Endothelial cell of umbilical vein (primary cell): ENCODE results near the gene SMPDL3B.

Source experiments
- CTCF ChIP-seq, 2 donors: IDR thresholded peaks; 1 replicate in 1 of 2; 2 replicates in 1 of 2; pipeline ENCODE4 v1.5.1; 2011; ENCODE audit warnings: low read length in 2 of 2, mild to moderate bottlenecking in 2 of 2, moderate library complexity in 2 of 2, control low read depth in 1 of 2, inconsistent platforms in 1 of 2, low read depth in 1 of 2; ENCODE audit not compliant: insufficient read depth in 1 of 2; ENCODE audit errors: extremely low read depth in 1 of 2
- EZH2 ChIP-seq: IDR thresholded peaks from 2 replicates; pipeline ENCODE4 v1.6.1; 2012; ENCODE audit warnings: borderline replicate concordance, low read depth, mild to moderate bottlenecking, moderate library complexity, low read length, inconsistent platforms; ENCODE audit not compliant: severe bottlenecking
- FOS ChIP-seq: IDR thresholded peaks from 2 replicates; pipeline ENCODE4 v1.6.1; 2011; ENCODE audit warnings: mild to moderate bottlenecking, low read length, moderate library complexity, borderline replicate concordance; ENCODE audit not compliant: insufficient read depth
- GATA2 ChIP-seq: IDR thresholded peaks from 2 replicates; pipeline ENCODE4 v1.7.0; 2011; ENCODE audit warnings: low read depth, mild to moderate bottlenecking, moderate library complexity, mixed read lengths, low read length; ENCODE audit not compliant: insufficient read length, insufficient read depth
- JUN ChIP-seq: IDR thresholded peaks from 2 replicates; pipeline ENCODE4 v1.6.1; 2011; ENCODE audit warnings: borderline replicate concordance, low read depth; ENCODE audit not compliant: insufficient read length, insufficient read depth
- MYC ChIP-seq: IDR thresholded peaks from one replicate; pipeline ENCODE4 v1.6.1; 2011; ENCODE audit warnings: mild to moderate bottlenecking, low read depth, low read length
- POLR2A ChIP-seq: IDR thresholded peaks from 2 replicates; pipeline ENCODE4 v1.6.1; 2012; ENCODE audit warnings: low read depth, mild to moderate bottlenecking, control low read depth, low read length
- POLR2AphosphoS5 ChIP-seq: IDR thresholded peaks from 2 replicates; pipeline ENCODE4 v1.6.1; 2012; ENCODE audit warnings: low read depth, mild to moderate bottlenecking, control low read depth, low read length, moderate library complexity; ENCODE audit not compliant: insufficient read depth
- TF ChIP-seq, protein P1 (sequence below): IDR thresholded peaks from 2 replicates; pipeline ENCODE4 v1.6.1; 2011; ENCODE audit not compliant: insufficient read depth, insufficient read length

DNA sequence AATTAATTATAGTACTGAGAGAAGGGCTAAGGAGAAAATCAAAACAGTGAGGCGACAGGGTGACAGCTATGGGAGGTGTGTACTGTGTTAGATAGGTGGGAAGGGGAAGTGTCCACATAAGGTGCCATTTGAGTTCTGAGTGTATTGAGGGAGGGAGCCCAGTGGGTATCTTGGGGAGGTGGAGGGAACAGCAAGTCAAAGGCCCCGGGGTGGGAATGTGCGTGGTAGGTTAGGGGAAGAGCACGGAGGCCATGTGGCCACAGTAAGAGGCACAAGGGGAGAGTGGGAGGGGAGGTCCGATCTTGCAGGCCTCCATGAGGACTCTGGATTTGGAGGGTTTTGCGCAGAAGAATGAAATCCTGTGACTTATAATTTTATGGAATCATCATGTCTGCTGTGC is 22.0 kb downstream of the SMPDL3B start:
- TF ChIP-seq CTCF (IDR thresholded peaks at IDR 0.05; ENCODE audit: extremely low read depth in 1 of 2, insufficient read depth in 1 of 2, low read depth in 1 of 2, low read length in 2 of 2) (no peak), EZH2 (no peak), POLR2AphosphoS5 (no peak), POLR2A (no peak), MYC (no peak), FOS (no peak), GATA2 (no peak), JUN (no peak)
- TF ChIP-seq, protein P1, sequence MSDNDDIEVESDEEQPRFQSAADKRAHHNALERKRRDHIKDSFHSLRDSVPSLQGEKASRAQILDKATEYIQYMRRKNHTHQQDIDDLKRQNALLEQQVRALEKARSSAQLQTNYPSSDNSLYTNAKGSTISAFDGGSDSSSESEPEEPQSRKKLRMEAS: no peak
